ENCODE results near the gene RABGAP1.

DNA sequence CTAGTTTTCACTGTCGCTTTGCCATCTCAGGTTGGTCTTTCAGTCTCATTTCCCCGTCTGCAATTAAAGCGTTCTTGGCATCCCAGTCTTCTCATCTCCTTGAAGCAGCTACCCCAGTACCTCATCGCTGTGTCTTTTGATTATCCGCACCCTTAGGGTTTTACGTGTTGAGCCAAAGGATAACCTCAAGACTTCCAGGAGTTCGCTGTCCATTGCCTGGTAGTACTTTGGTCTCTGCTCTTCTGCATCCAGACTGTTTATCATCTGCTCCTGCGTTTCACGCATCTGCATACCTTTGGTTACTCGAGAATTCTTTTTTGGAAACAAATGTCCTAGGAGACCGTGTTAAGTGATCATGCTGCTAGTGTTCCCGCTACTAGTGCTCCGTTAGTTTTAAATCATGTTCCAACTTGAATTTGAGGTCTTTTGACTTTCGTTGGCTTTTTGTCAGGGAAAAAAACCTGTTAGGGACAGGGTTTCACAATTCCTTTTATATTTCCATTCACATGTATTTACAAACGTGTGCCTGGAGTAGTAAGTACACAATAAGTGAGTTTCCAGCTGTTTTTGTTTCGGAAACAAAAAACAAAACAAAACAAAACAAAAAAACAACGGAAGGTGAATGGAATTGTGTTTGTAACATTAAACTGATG is 888 bp downstream of the RABGAP1 start:
- TF ChIP-seq EZH2 (IDR thresholded peaks at IDR 0.05; ENCODE audit: borderline replicate concordance, insufficient read depth, low read length, poor library complexity, severe bottlenecking), result no peak
- TF ChIP-seq CTCF (IDR thresholded peaks at IDR 0.05; ENCODE audit: poor library complexity, severe bottlenecking), result no peak
- TF ChIP-seq MXI1 (conservative IDR thresholded peaks at IDR 0.05; ENCODE audit: poor library complexity, severe bottlenecking), result no peak
- TF ChIP-seq POLR2AphosphoS5 (IDR thresholded peaks at IDR 0.05), result no peak
- TF ChIP-seq EP300 (conservative IDR thresholded peaks at IDR 0.05; ENCODE audit: poor library complexity, severe bottlenecking), result no peak
- no peak for TF ChIP-seq RAD21 (conservative IDR thresholded peaks at IDR 0.05)
- TF ChIP-seq SMC3 (conservative IDR thresholded peaks at IDR 0.05; ENCODE audit: poor library complexity), result no peak

Measured in neural cell (in vitro differentiated cells).